ENCODE data around the gene HBG2. TPM values are rescaled to one million over a fixed set of nuclear protein-coding genes. Genes with fewer than 3 reads are reported as not detected.

Gene HBG2
- total and polyA plus RNA-seq, 2 of the 8 experiments (the other 6 are each of a cell fraction or from before 2014, with no cell fraction given), result 0.23 TPM; not detected in 1

- CTCF ChIA-PET (ENCODE audit: partially characterized antibody), result no interaction called here
Observed at GRCh38 chr11:5232176-5232575, 22.4 kb downstream of the HBG2 start.

More at GRCh38 chr11:5232176-5232575, 22.4 kb downstream of the HBG2 start:
- Histone ChIP-seq H3K9me3 (ENCODE audit: insufficient read depth in 2 of 2, low read depth in 1 of 2, low read length in 1 of 2) (no peaks in the 10 kb centered on the region), H3K18ac (ENCODE audit: extremely low read depth, low read length) (no peak overlapping the region), H2BK5ac (ENCODE audit: low read depth, low read length) (no peak overlapping the region), H3K79me1 (ENCODE audit: low read depth, low read length) (no peaks in the 10 kb centered on the region), H3K23me2 (ENCODE audit: low read depth, low read length) (no peaks in the 10 kb centered on the region; the same call in 1 of the 2 replicates), H3K4me1 (replicated peaks in 1 of 4; ENCODE audit: control insufficient read depth in 3 of 4, insufficient read depth in 4 of 4, low read length in 3 of 4) (no peaks in the 10 kb centered on the region), H3K27me3 (replicated peaks in 1 of 4; ENCODE audit: control insufficient read depth in 3 of 4, extremely low read depth in 1 of 4, insufficient read depth in 3 of 4, low read length in 3 of 4) (no peaks in the 10 kb centered on the region), H2BK20ac (ENCODE audit: low read length) (no peak overlapping the region), H2BK120ac (replicated peaks; ENCODE audit: low read depth, low read length) (no peak overlapping the region), H4K20me1 (replicated peaks in 1 of 2; ENCODE audit: control insufficient read depth in 1 of 2, insufficient read depth in 2 of 2, low read length in 2 of 2) (no peaks in the 10 kb centered on the region), H4K5ac (ENCODE audit: insufficient read length, low read depth, low read length) (no peak overlapping the region), H3K4ac (replicated peaks; ENCODE audit: insufficient read length, low read depth, low read length) (no peak overlapping the region), H3K9ac (replicated peaks in 1 of 4; ENCODE audit: extremely low read depth in 1 of 4, low read depth in 3 of 4, low read length in 3 of 4) (no peak overlapping the region), H3K56ac (replicated peaks; ENCODE audit: insufficient read length, low read depth, low read length) (no peak overlapping the region), H3K27ac (ENCODE audit: low read depth, low read length) (no peak overlapping the region), H3K14ac (ENCODE audit: insufficient read length) (no peak overlapping the region), H2BK15ac (ENCODE audit: low read length) (no peak overlapping the region), H4K8ac (ENCODE audit: extremely low read depth, insufficient read depth, low read length) (no peak overlapping the region), H3K36me3 (ENCODE audit: control insufficient read depth in 2 of 4, insufficient read depth in 4 of 4, low read length in 3 of 4) (no peaks in the 10 kb centered on the region), H2AFZ (ENCODE audit: low read length) (no peak overlapping the region), H3K4me3 (ENCODE audit: extremely low read depth in 1 of 4, insufficient read depth in 2 of 4, low read depth in 3 of 4, low read length in 4 of 4) (no peak overlapping the region), H3K23ac (ENCODE audit: insufficient read length) (no peak overlapping the region), H4K91ac (replicated peaks; ENCODE audit: insufficient read length, low read length) (no peak overlapping the region), H3K79me2 (ENCODE audit: control insufficient read depth in 1 of 2, insufficient read depth in 2 of 2, low read length in 2 of 2) (no peaks in the 10 kb centered on the region), H2BK12ac (ENCODE audit: low read depth, low read length) (no peak overlapping the region), H3K4me2 (ENCODE audit: insufficient read depth in 1 of 2, low read depth in 2 of 2, low read length in 2 of 2) (no peak overlapping the region), H2AK5ac (ENCODE audit: low read depth, low read length) (no peak overlapping the region)
- FAIRE-seq (no peak), DNase-seq (ENCODE audit: low read depth in 1 of 2, low spot score in 2 of 2) (no peak)
- no peak for TF ChIP-seq BACH1 (IDR thresholded peaks at IDR 0.05; ENCODE audit: low read length)
- TF ChIP-seq SP4 (IDR thresholded peaks at IDR 0.05; ENCODE audit: low read length), result no peak
- TF ChIP-seq KDM4A (IDR thresholded peaks at IDR 0.05; ENCODE audit: low read depth, low read length, severe bottlenecking), result no peak
- TF ChIP-seq RBBP5 (IDR thresholded peaks at IDR 0.05; ENCODE audit: borderline replicate concordance, low read depth, low read length), result no peak
- TF ChIP-seq ZNF274 (IDR thresholded peaks at IDR 0.05; ENCODE audit: borderline replicate concordance, extremely low read depth, low read length), result no peak
- TF ChIP-seq POLR2A (IDR thresholded peaks at IDR 0.05; ENCODE audit: control extremely low read depth in 1 of 2, low read depth in 2 of 2, low read length in 2 of 2), result no peak
- TF ChIP-seq MAX (IDR thresholded peaks at IDR 0.05), result no peak
- no peak for TF ChIP-seq CBX8 (IDR thresholded peaks at IDR 0.05; ENCODE audit: borderline replicate concordance, low read depth, low read length)
- TF ChIP-seq RNF2 (IDR thresholded peaks at IDR 0.05; ENCODE audit: borderline replicate concordance, low read depth, low read length, missing control alignments, poor library complexity, severe bottlenecking), result no peak
- no peak for TF ChIP-seq POLR2AphosphoS5 (IDR thresholded peaks at IDR 0.05; ENCODE audit: low read depth, low read length)
- no peak for TF ChIP-seq GABPA (IDR thresholded peaks at IDR 0.05; ENCODE audit: borderline replicate concordance, insufficient read depth, low read length)
- TF ChIP-seq SIX5 (IDR thresholded peaks at IDR 0.05; ENCODE audit: low read depth, low read length), result no peak
- TF ChIP-seq RFX5 (IDR thresholded peaks at IDR 0.05; ENCODE audit: borderline replicate concordance, low read depth, low read length), result no peak
- no peak for TF ChIP-seq NRF1 (IDR thresholded peaks at IDR 0.05; ENCODE audit: low read depth, low read length)
- WGBS, 2 experiments (ENCODE audit: extremely low coverage in 1 of 2, insufficient coverage in 1 of 2, insufficient read length in 1 of 2, insufficient replicate concordance in 2 of 2, low coverage in 1 of 2, low lambda C conversion rate in 2 of 2, missing lambda C conversion rate in 1 of 2), result 83 to 100% methylated on average over 1 to 3 of the region's 3 CpGs
- POLR2A ChIA-PET (ENCODE audit: partially characterized antibody), result no interaction called here
